HL-60 (cell line): ENCODE data around the gene CTNNA1.

ENCODE experiments used
- DNase-seq, 2 experiments: peaks; one replicate each; pipeline ENCODE4 v3.0.0-alpha.2; 2010 to 2020; ENCODE audit warnings: low read depth in 1 of 2, low spot score in 1 of 2
- H3K27ac ChIP-seq: fragments of 250-450 bp; sonication (Bioruptor Pico); replicated peaks from 2 replicates; pipeline ENCODE4 v1.5.1; 2020; ENCODE audit warnings: mild to moderate bottlenecking, moderate library complexity
- H3K27me3 ChIP-seq: fragments of 250-450 bp; sonication (Bioruptor Pico); 2 replicates; pipeline ENCODE4 v1.5.1; 2021; ENCODE audit warnings: mild to moderate bottlenecking, moderate library complexity; ENCODE audit not compliant: insufficient read depth, poor library complexity, severe bottlenecking
- H3K4me3 ChIP-seq: replicated peaks from 2 replicates; pipeline ENCODE4 v1.5.1; 2011; ENCODE audit warnings: mild to moderate bottlenecking, control low read depth, low read length; ENCODE audit not compliant: insufficient read depth
- GABPA ChIP-seq: IDR thresholded peaks from 2 replicates; pipeline ENCODE4 v1.6.1; 2012; ENCODE audit warnings: low read depth
- POLR2AphosphoS5 ChIP-seq: IDR thresholded peaks from 2 replicates; pipeline ENCODE4 v1.6.1; 2012; ENCODE audit warnings: low read depth
- SPI1 ChIP-seq: IDR thresholded peaks from 2 replicates; pipeline ENCODE4 v1.6.1; 2012; ENCODE audit warnings: low read depth, mild to moderate bottlenecking, borderline replicate concordance
- TF ChIP-seq, protein P1 (sequence below): IDR thresholded peaks from one replicate; pipeline ENCODE4 v1.5.1; 2011; ENCODE audit warnings: low read length, control low read depth, inconsistent platforms; ENCODE audit not compliant: insufficient read depth
- TF ChIP-seq, protein P2 (sequence below): IDR thresholded peaks from 2 replicates; pipeline ENCODE4 v1.6.1; 2012; ENCODE audit warnings: low read depth; ENCODE audit not compliant: insufficient replicate concordance

Gene CTNNA1

DNA sequence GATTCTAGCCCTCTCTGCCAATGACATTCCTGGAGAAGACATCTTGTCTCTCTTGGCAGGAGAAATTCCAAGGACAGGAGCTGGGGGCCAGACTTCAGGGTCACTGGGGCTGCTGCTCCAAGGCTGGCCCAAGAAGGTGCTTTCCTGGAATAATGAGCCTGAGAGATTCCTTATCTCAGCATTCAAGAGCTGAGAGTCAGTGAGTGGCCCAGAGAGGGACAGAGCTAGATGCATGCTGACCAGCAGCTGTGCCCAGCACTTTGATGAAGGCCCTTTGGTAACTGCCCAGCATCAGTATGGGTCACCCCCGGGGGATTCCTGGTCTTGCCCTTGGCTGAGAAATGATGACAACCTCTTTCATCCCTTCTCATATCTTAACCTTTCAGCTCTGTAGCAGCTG lies 47.7 kb upstream of the CTNNA1 start:
- Histone ChIP-seq H3K4me3 (no peak overlapping the region), H3K27ac (no peak overlapping the region), H3K27me3 (no peaks in the 10 kb centered on the region)
- DNase-seq, result no peak
- TF ChIP-seq SPI1 (no peak), GABPA (no peak), POLR2AphosphoS5 (no peak)
- TF ChIP-seq, protein P1, sequence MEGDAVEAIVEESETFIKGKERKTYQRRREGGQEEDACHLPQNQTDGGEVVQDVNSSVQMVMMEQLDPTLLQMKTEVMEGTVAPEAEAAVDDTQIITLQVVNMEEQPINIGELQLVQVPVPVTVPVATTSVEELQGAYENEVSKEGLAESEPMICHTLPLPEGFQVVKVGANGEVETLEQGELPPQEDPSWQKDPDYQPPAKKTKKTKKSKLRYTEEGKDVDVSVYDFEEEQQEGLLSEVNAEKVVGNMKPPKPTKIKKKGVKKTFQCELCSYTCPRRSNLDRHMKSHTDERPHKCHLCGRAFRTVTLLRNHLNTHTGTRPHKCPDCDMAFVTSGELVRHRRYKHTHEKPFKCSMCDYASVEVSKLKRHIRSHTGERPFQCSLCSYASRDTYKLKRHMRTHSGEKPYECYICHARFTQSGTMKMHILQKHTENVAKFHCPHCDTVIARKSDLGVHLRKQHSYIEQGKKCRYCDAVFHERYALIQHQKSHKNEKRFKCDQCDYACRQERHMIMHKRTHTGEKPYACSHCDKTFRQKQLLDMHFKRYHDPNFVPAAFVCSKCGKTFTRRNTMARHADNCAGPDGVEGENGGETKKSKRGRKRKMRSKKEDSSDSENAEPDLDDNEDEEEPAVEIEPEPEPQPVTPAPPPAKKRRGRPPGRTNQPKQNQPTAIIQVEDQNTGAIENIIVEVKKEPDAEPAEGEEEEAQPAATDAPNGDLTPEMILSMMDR, result no peak
- TF ChIP-seq, protein P2, sequence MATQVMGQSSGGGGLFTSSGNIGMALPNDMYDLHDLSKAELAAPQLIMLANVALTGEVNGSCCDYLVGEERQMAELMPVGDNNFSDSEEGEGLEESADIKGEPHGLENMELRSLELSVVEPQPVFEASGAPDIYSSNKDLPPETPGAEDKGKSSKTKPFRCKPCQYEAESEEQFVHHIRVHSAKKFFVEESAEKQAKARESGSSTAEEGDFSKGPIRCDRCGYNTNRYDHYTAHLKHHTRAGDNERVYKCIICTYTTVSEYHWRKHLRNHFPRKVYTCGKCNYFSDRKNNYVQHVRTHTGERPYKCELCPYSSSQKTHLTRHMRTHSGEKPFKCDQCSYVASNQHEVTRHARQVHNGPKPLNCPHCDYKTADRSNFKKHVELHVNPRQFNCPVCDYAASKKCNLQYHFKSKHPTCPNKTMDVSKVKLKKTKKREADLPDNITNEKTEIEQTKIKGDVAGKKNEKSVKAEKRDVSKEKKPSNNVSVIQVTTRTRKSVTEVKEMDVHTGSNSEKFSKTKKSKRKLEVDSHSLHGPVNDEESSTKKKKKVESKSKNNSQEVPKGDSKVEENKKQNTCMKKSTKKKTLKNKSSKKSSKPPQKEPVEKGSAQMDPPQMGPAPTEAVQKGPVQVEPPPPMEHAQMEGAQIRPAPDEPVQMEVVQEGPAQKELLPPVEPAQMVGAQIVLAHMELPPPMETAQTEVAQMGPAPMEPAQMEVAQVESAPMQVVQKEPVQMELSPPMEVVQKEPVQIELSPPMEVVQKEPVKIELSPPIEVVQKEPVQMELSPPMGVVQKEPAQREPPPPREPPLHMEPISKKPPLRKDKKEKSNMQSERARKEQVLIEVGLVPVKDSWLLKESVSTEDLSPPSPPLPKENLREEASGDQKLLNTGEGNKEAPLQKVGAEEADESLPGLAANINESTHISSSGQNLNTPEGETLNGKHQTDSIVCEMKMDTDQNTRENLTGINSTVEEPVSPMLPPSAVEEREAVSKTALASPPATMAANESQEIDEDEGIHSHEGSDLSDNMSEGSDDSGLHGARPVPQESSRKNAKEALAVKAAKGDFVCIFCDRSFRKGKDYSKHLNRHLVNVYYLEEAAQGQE, result no peak

DNA sequence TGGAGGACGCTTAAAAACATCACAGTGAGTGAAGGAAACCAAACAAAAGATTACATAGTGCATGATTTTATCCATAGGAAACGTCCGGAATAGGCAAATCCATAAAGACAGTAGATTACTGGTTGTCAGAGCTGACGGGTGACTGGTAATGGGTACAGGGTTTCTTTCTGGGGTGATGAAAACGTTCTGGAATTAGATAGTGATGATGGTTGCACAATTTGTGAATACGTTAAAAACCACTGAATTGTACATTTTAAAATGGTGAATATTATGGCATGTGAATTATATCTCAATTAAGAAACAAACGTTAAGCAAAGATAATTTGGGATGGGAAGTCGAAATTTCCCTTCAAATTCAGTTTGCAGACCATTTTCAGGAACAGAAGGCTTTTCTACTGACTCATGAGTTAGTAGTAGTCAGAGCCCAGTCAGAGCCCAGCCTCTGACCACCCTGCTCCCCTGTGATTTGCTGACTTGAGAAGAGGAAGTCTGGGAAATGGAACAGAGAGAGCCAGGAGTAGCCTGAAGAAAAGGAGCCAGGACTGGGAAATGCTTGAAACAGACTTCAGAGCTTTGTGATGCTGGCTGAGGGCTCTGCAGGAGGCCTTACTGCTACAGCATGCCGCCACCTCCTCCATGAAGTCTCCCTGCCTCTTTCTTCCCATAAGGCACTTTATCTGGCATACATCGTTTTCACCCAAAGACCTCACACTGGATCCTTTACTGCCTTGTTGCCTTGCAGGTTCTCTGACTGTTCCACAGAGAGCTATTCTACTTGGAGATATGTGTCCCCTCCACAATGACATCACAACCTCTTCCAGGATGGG lies 46.4 kb upstream of the CTNNA1 start:
- H3K27ac ChIP-seq, result no peak overlapping the region
- H3K4me3 ChIP-seq, result no peak overlapping the region
- no peak for DNase-seq
- no peaks in the 10 kb centered on the region for H3K27me3 ChIP-seq
- TF ChIP-seq SPI1 (no peak), POLR2AphosphoS5 (no peak), GABPA (no peak)
- TF ChIP-seq, protein P1, result no peak
- TF ChIP-seq, protein P2, result no peak

DNA sequence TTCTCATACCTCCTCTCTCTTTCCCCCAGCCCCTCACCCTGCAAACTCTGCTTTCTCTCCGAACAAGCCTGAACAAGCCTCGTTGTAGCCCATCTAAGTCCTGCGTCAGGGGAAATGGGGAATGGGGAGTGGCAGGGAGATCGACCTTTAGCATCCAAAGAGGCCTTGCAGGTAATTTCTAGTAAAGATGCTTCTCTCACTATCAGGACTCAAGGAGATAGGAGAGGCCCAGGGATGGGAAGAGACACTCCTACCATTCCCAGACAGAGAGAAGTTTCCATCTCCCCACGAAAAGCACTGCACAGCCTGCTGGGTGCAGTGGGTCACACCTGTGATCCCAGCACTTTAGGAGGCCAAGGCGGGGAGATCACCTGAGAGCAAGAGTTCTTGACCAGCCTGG lies 44.4 kb upstream of the CTNNA1 start:
- Histone ChIP-seq H3K4me3 (no peak overlapping the region), H3K27me3 (no peaks in the 10 kb centered on the region), H3K27ac (no peak overlapping the region)
- TF ChIP-seq, protein P1, result no peak
- no peak for TF ChIP-seq SPI1
- no peak for TF ChIP-seq POLR2AphosphoS5
- no peak for DNase-seq

DNA sequence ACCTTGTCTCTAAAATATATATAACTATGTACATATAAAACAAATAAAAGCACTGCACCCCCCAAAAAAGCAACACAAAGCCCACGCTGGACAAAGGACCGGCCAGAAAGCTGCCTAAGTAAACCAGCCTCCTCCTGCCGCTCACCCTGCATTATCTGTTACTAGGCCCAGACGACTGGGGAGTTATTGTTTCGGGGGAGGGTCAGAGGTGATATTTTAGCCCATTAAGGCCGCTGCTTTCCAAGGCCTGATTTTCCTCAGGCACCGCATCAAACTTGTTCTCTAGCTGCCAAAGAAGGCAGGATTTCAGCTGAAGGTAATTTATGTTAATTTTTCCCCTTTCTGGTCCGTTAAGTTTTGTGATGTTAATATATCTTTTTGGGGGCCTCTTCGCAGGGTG lies 44.0 kb upstream of the CTNNA1 start:
- Histone ChIP-seq H3K27ac (no peak overlapping the region), H3K27me3 (no peaks in the 10 kb centered on the region), H3K4me3 (no peak overlapping the region)
- TF ChIP-seq, protein P1, result no peak
- TF ChIP-seq POLR2AphosphoS5 (no peak), SPI1 (no peak), GABPA (no peak)
- TF ChIP-seq, protein P2, result no peak
- DNase-seq, result no peak
